ENCODE results near the gene CCDC160.
"Not testable (repeated sequence)": the region's sequence is repeated elsewhere in the genome, so short reads cannot be mapped to it uniquely, and the experiment has no call there.

Gene CCDC160

DNA sequence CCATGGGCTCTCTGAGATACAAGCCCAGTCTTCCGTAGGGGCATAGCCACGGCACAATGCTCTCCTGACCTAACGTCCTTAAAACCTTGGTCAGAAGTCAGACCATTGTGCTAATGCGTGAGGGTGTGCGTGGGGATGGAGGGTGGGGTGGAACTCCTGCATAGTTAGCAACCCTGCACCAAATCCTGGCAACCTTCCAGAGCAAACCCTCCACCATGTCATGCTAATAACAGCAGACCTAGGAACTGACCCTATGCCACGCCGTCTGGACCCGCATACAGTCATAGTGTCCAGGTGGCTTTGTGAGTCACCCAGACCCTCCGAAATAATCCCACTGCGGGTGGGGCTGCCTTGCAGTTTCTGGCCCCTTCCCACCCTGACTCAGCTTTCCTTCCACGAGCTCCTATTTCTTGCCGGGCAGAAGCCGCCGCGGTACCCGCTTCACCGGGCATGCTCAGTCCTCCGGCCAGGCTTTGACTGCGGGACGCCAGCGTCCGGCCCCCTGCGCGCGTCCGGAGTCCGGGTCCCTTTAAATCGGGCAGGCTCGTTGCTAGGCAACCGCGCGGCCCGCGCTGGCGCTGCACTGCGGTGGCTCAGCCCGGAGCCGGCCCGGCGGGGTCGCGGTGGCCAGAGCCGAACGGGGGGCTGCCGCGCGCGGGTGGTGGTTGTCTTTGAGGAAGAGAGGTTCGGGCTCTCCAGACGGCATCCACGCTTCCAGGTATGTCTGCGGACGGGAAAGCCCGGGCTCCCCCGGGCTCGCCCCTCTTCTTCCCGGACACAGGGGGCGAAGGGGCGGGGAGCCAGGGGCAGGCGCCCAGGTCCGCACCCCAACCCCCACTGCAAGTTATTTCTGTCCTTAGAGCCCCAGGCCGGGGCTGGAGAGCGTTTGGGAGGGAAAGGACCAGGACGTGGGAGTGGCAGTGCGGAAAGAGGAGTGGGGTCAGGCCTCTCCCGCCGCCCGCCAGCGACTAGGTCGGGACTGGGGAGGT, at the start of gene CCDC160:
CCDC160 (plus strand) TSS at position 557 of the 989 bp plus-strand sequence. CDS start 7,619 bp downstream, outside the sequence.
- no peak for DNase-seq

DNA sequence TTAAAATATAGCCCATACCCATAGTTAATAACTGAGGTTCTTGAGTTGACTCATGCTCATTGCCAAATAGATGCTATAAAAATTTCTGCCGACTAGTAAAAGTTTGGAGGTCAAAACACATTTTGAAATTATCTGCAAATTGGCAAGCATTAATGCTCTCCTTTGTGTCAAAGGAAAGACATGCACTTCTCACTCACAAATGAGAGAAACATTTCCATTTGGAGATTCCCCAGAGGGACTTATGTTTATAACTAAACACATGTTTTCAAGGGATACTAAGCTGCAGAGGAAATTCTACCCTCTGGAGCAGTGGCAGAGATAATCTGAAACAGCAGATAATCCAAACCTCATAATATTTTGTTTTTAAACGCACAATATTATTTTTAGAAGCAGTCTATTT, 45.7 kb upstream of the CCDC160 start:
- DNase-seq: no peak

DNA sequence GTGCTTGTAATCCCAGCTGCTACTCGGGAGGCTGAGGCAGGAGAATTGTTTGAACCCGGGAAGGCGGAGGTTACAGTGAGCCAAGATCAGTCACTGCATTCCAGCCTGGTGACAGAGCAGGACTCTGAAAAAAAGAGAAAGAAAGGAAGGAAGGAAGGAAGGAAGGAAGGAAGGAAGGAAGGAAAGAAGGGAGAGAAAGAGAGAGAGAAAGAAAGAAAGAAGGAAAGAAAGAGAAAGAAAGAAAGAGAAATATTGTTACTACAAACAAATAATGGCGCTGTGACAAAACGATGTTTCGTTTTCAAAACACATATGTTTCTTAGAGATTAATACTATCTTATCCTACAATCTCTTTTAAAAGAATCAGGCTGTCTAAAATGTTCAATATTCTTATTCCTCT, 42.1 kb upstream of the CCDC160 start:
- no peak for DNase-seq

- DNase-seq: no peak
Observed at GRCh38 chrX:134202561-134202960, 34.4 kb upstream of the CCDC160 start.

- DNase-seq: no peak
Observed at GRCh38 chrX:134206221-134206620, 30.8 kb upstream of the CCDC160 start.

DNA sequence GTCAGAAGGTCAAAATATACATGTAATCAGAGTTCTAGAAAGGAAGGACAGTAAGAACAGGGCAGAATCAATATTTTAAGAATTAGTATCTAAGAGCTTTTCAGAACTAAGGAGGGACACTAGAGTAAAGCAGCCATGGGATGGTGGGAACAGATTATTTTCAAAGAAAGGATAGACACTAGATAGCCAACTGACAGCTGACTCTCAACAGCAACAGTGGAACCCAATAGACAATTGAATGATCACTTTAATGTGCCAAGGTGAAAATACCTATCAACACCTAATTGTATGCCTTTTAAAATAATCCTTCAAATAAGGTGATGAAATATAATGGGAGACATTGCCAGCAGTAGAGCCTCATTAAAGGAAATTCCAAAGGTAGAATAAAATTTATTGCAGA, 26.5 kb upstream of the CCDC160 start:
- DNase-seq: no peak

GRCh38 chrX:134235236-134235635, 1.7 kb upstream of the CCDC160 start:
- no peak for DNase-seq

- not testable (repeated sequence) for DNase-seq
Observed at GRCh38 chrX:134238144-134238543, 1.2 kb downstream of the CCDC160 start.

DNA sequence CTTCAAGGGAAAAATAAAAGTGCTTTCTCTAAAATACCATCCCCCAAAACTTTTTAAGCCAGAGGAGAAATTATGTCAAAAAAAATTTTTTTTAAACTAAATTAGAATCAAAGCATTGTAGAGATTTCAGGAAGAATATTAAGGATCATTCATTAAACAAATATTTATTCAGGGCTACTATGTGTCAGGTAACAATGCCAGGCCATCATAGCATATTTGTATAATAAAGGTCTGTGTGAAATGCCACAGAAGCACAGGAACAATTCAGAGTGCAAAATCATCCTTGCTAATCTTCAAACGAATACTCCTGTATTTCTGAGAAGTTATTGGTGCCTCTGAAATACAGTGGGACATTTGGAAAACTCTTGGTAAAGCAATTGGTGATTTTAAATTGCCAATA, 2.0 kb downstream of the CCDC160 start:
- DNase-seq: no peak

DNA sequence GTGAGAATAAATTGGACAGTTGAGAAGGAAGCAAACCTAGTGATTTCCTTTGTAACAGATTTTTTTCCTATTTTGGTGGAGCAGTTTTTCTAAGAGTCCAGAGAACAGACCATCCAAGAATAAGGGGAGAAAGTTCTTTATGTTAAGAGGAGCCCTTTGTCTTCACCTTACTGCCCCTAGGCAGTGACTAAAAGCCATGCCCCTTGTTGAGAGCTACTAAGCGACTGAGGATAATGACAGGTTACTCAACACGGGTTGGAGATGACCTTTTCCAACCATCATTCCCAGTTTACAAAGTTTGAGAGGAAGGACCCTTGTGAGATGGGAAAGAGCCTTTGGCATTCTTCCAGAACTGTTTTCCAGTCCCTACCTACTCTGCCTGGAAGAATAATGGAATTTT, 3.2 kb downstream of the CCDC160 start:
- DNase-seq: no peak

DNA sequence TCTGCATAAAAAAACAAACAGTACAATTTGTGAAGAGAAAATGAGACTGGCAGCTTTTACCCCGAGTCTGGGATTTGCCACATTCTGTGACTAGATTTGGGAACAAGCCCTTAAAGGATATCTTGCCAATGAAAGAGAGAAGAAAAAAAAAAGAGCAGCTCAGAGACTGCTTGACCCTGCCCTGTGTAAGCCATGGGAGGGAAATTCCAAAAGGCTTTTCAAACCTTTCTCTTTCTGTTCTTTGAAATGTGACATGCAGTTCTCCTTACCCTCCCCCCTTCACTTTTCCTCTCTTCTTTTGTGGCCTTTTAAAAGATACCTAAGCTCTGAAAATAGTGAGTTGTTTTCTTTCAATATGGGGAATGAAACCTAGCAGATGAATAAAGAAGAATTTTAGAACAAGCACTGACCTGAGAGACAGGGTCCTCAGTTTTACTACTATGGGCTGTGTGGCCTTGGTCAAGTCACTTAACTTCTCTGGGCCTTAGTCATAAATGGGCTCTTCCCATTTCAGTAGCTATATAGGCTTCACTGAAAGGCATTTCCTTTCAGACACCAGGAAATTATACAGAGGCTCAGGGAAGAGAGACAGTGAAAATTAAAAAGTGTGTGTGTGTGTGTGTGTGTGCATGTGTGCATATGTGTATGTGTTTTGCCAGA, 5.1 kb downstream of the CCDC160 start:
- DNase-seq: no peak

DNA sequence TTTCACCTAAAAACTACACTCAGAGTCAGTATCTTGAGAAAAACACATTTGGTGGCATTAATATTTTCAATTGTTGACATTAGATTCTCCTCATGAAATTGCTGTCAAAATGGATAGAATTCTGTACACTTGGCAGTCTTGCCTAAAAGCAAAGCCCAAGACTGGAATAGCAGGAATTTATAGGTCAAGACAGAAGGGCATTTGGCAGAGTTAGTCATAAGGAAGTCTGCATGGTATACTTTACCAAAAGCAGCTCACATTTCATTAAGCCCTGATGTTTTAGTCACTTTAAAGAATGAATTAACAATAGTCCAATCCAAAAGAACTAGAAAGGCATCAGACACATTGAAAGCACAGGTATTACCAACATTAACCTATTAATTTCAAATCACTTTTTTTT, 7.1 kb downstream of the CCDC160 start:
- DNase-seq: no peak

DNA sequence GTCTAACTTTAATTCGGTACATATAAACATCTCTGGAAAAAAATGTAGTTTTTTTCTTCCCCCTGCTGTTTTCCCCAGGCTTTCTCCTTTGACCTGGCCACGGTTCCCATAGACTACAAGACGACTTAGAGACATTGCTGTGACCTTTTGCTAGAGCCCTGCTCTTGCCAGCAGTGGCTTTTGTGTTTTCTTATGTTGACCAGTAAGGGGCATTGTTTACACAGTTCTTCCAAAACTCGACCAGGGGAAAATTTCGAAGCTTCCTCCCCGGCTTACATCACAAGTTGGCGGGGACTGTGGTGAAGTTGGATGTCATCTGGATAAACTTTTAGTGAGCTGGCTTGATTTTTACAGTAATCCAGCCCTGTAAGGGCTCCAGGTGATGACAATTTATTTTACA, 9.3 kb downstream of the CCDC160 start:
- no peak for DNase-seq

- no peak for DNase-seq
Observed at GRCh38 chrX:134247492-134247891, 10.5 kb downstream of the CCDC160 start.

- no peak for DNase-seq
Observed at GRCh38 chrX:134249241-134249640, 12.3 kb downstream of the CCDC160 start.

- DNase-seq: no peak
Observed at GRCh38 chrX:134251241-134251640, 14.3 kb downstream of the CCDC160 start.

DNA sequence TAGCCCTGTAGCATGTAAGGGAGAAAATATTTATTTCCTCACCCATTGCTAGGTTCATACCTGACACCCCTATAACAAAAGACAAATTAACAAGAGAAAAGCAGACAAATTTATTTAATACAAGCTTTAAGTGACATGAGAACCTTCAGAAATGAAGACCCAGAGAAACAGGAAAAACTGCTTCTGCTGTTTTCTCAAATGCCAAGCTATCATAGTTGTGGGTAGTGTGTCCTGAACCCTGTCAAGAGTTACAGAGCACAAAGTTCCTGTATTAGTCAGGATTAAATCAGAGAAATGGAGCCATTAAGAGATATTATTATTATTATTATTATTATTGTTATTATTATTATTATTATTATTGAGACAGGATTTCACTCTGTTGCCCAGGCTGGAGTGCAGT, 17.5 kb downstream of the CCDC160 start:
- DNase-seq: no peak

DNA sequence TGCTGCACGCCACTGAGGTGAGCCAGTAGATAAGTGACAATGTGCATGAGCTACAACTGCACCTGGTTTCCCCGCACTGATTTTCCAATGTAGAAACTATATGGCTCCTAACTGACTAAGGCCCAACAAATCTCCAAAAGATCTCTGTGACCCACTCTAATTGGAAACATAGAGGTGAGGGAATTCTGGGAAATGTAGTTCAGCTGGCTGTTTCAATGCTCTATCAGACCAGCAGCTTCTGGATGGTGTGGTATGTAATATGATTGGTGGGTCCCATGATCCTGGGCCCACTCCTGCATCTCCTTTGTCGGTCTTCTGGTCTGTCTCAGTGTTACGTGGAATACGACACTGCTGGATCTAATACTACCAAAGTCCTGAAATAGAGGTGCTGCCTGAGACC, 18.6 kb downstream of the CCDC160 start:
- DNase-seq: no peak

- DNase-seq: no peak
Observed at GRCh38 chrX:134256684-134257083, 19.7 kb downstream of the CCDC160 start.

DNA sequence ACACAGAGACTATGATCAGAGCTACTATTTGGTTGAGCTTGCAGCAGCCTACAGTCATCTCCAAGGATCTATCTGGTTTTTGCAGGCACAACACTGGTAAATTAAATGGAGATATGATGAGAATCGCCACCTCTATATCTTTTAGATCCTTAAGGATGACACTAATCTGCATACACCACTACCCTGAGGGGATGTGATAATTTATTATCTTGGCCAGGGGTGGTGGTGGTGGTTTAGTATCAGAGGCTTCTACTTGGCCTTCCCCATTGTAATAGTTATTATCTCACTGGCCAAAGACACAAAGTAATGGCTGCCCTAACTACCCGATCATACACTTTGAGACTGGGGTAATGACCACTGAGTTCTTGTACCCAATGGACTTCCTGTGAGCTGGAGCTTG, 21.2 kb downstream of the CCDC160 start:
- no peak for DNase-seq

GRCh38 chrX:134285934-134286333, 49.0 kb downstream of the CCDC160 start:
- DNase-seq: not testable (repeated sequence)

GRCh38 chrX:134287346-134287745, 50.4 kb downstream of the CCDC160 start:
- no peak for DNase-seq

DNA sequence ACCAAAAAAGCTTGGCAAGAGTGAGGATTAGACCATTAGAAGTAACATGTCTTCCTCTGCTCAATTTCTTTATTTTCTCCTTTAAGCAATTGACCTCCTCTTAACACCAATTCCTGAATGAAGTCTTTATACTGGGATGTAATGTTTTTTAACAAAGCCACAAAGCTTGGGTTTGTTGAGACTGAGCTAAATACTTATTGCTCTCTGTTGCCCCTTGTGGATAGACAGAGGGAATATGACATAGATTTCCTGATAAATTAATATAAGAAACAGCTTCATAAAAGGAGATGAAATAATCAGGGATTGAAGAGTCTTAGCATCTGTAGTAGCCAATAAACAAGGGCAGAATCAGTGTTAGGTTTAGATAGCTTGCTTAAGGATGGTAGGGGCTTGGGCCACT, 57.6 kb downstream of the CCDC160 start:
- no peak for DNase-seq
